IPS-15b (cell line): Measurements from ENCODE around the gene DKC1.

Experiments used
- H3K27me3 ChIP-seq: one replicate; pipeline ENCODE4 v1.6.1; 2013; ENCODE audit warnings: low read length; ENCODE audit not compliant: control insufficient read depth, insufficient read depth
- H3K36me3 ChIP-seq: one replicate; pipeline ENCODE4 v1.6.1; 2013; ENCODE audit warnings: low read length; ENCODE audit not compliant: control insufficient read depth, insufficient read depth
- H3K4me1 ChIP-seq: one replicate; pipeline ENCODE4 v1.6.1; 2013; ENCODE audit warnings: mild to moderate bottlenecking, low read length; ENCODE audit not compliant: control insufficient read depth, insufficient read depth
- H3K4me3 ChIP-seq: one replicate; pipeline ENCODE4 v1.5.1; 2013; ENCODE audit warnings: low read depth, low read length
- H3K9ac ChIP-seq: one replicate; pipeline ENCODE4 v1.6.1; 2013; ENCODE audit warnings: low read depth, mild to moderate bottlenecking, low read length
- H3K9me3 ChIP-seq: one replicate; pipeline ENCODE4 v1.6.1; 2013; ENCODE audit warnings: mild to moderate bottlenecking, low read length; ENCODE audit not compliant: control insufficient read depth, insufficient read depth

The DKC1 gene

DNA sequence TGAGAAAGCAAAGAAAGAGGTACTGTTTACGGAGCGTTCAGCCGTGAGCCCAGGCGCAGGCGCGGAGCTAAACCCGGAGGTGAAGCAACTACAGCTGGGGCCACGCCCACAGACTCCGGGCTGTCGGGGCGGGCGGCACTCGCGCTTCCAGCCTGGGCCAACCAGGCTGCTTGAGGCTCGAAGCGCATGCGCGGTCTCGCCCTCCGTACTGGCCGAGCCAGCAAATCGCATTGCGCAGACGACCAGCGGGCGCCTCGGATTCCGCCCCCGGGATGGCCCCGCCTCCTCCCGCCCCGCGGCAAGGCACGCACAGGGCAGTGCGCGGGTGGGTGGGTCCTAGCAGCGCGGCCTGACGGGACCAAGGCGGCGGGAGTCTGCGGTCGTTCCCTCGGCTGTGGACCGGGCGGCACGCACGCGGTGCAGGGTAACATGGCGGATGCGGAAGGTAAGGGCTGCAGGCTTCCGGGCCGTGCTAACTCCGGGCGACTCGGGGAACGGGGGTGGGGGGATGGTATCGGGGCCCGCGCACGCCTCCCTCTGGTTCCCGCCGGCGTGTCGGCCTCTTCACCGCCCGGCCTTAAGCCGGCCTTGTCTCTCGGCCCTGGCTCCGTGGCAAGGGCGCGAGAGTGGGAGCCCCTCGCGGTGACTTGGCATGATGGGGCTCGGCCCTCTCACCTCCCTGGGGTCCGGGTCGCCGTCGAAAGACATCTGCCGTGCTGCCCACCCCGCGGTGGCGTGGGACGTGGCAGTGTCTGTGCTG lies at the start of gene DKC1:
Gene DKC1, plus strand, starts transcription at position 328 of the 760 bp plus-strand sequence. Its CDS starts 102 bp downstream, at position 430.
- H3K4me3 ChIP-seq: peak within 1 kb of the TSS; percentile 79
- H3K27me3 ChIP-seq: no peaks in the 10 kb centered on the region
- H3K36me3 ChIP-seq: peaks cover 13% of the 10 kb centered on the region
- H3K9ac ChIP-seq: peak within 1 kb of the TSS; percentile 76
- no peaks in the 10 kb centered on the region for H3K9me3 ChIP-seq
- H3K4me1 ChIP-seq: no peaks in the 10 kb centered on the region

DNA sequence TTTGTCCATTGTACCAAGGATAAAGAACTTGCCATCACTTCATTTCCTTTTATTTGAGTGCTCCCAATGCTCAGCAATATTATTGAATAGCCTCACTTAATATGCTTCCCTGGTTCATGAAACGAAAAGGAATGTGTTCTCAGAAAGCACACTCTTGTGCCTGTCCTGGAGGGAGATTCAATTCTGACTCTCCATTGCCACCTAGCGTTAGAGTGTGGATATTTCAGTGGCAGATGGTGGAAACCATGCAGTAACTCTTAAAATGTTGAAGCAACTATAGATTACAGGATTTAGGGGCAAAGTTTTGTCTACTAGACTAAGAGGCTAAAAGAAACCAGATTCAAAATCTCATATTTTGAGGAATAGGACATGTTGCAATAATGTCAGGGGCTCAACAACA lies 47.7 kb upstream of the DKC1 start:
- H3K4me1 ChIP-seq: no peaks in the 10 kb centered on the region
- no peaks in the 10 kb centered on the region for H3K36me3 ChIP-seq
- no peak overlapping the region for H3K9ac ChIP-seq
- no peaks in the 10 kb centered on the region for H3K9me3 ChIP-seq
- H3K4me3 ChIP-seq: no peak overlapping the region
- H3K27me3 ChIP-seq: no peaks in the 10 kb centered on the region

DNA sequence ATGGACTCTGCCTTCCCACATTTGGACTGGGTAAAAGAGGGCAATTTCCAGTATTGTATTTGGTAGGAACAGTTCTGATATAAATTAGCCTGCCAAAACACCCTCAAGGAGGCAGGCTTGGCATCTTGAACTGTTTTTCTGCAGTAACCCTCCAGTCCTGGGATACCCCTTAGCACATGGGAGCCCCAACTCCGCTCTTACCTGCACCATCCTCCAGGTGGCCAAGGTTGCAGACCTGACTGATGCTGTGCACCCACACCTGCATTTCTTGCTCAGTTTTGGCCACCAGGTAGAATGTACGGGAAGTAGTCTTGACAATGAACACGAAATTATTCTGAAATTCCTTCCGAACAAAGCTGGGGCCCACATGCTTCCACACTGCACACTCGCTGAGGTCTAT lies 46.8 kb upstream of the DKC1 start:
- no peak overlapping the region for H3K4me3 ChIP-seq
- H3K9me3 ChIP-seq: peaks cover 3% of the 10 kb centered on the region
- H3K9ac ChIP-seq: no peak overlapping the region
- no peaks in the 10 kb centered on the region for H3K4me1 ChIP-seq
- no peaks in the 10 kb centered on the region for H3K36me3 ChIP-seq
- no peaks in the 10 kb centered on the region for H3K27me3 ChIP-seq

DNA sequence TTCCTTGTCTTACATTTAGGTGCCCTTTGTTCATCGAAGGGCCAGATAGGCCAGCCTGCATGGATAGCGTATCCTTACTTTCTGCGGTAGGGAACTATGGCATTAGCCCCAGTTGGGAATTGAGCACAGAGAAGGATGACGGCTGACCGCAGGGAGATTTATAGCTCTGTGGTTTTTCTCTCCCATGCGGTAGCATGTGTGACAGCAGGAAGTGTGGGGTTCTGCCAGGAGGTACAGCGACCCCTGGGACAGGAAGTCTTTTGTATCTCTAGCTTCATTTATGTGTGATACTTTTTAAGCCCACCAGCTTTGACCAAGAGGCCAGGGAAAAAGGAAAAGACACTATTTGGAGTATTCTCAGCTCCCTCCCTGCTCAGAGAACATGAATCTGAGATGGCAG lies 44.8 kb upstream of the DKC1 start:
- H3K4me1 ChIP-seq: no peaks in the 10 kb centered on the region
- H3K9ac ChIP-seq: no peak overlapping the region
- H3K36me3 ChIP-seq: no peaks in the 10 kb centered on the region
- no peak overlapping the region for H3K4me3 ChIP-seq
- H3K27me3 ChIP-seq: no peaks in the 10 kb centered on the region
- H3K9me3 ChIP-seq: peaks cover 4% of the 10 kb centered on the region

DNA sequence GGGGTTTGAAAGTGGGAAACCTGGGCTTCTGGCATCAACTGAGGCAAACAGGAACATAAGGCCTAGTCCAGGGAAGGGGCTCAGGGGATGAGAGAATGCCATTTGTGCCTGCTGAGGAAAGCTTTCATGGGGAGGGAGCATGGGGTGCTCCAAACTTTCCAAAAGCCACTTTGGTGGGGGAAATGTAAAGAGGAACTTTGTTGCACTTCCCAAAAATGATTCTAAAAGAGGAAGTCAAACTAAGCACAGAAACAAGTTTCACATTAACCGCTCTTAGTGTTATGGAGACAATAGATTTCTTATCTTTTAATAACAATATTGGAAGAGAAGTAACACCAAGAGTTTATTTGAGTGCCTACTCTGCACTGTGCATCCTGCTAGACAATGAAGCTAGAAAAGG lies 44.0 kb upstream of the DKC1 start:
- Histone ChIP-seq H3K4me3 (no peak overlapping the region), H3K36me3 (no peaks in the 10 kb centered on the region), H3K9me3 (peaks cover 4% of the 10 kb centered on the region), H3K27me3 (no peaks in the 10 kb centered on the region), H3K9ac (no peak overlapping the region), H3K4me1 (no peaks in the 10 kb centered on the region)

DNA sequence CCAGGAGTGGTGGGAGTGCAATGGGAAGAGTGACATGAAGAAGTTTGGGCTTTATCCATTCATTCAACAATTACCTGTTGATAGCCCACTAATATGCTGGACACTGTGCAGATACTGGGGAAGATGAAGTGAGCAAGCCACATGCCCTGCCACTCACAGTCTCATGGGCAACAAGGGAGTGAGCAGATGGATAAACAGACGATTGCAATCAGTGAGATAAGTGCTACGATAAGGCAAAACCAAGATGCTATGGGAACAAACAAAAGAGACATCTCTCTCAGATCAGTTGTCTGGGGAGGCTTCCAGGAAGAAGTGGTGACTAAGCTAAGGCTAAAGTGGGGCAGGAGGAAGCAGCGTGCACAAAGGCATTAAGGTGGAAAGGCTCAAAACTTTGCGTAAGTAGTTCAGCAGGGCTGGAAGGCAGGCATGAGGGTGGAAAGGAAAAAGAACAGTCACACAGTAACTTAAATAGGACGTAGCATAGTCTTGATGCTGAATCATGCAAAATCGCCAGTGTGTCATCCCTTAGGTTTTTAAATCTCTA lies 43.5 kb upstream of the DKC1 start:
- Histone ChIP-seq H3K36me3 (no peaks in the 10 kb centered on the region), H3K9ac (no peak overlapping the region), H3K4me1 (no peaks in the 10 kb centered on the region), H3K9me3 (peaks cover 4% of the 10 kb centered on the region), H3K27me3 (no peaks in the 10 kb centered on the region), H3K4me3 (no peak overlapping the region)

DNA sequence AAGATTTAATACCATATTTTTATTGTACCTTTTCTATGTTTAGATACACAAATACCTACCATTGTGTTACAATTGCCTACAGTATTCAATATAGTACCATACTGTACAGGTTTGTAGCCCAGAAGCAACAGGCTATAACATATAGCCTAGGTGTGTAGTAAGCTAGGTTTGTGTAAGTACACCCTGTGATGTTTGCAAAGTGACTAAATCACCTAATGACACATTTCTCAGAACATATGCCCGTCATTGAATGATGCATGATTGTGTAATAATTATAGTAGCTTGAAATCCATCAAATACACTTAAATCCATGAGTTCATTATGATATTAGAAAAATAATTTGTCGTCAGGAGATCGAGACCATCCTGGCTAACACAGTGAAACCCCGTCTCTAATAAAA lies 42.6 kb upstream of the DKC1 start:
- Histone ChIP-seq H3K9ac (no peak overlapping the region), H3K27me3 (no peaks in the 10 kb centered on the region)

DNA sequence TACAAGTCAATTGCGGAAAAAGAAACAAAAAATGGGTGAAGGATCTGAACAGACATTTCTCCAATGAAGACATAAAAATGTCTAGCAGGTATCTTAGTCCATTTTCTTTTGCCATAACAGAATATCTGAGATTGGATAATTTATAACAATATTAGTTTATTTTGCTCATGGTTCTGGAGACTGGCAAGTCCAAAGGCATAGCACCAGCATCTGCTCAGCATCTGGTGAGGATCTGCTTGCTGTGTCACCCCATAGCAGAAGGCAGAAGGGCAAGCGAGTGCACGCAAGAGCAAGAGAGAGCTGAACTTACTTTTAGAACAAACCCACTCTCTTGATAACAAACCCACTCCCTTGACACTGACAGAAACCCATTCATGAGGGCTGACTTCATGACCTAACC lies 41.5 kb upstream of the DKC1 start:
- peaks cover 4% of the 10 kb centered on the region for H3K9me3 ChIP-seq
- no peak overlapping the region for H3K9ac ChIP-seq
- H3K36me3 ChIP-seq: no peaks in the 10 kb centered on the region
- no peak overlapping the region for H3K4me3 ChIP-seq
- no peaks in the 10 kb centered on the region for H3K4me1 ChIP-seq
- H3K27me3 ChIP-seq: no peaks in the 10 kb centered on the region

More for the DNA sequence above, 42.6 kb upstream of the DKC1 start:
- Histone ChIP-seq H3K36me3 (no peaks in the 10 kb centered on the region), H3K4me1 (no peaks in the 10 kb centered on the region), H3K9me3 (peaks cover 4% of the 10 kb centered on the region), H3K4me3 (no peak overlapping the region)

DNA sequence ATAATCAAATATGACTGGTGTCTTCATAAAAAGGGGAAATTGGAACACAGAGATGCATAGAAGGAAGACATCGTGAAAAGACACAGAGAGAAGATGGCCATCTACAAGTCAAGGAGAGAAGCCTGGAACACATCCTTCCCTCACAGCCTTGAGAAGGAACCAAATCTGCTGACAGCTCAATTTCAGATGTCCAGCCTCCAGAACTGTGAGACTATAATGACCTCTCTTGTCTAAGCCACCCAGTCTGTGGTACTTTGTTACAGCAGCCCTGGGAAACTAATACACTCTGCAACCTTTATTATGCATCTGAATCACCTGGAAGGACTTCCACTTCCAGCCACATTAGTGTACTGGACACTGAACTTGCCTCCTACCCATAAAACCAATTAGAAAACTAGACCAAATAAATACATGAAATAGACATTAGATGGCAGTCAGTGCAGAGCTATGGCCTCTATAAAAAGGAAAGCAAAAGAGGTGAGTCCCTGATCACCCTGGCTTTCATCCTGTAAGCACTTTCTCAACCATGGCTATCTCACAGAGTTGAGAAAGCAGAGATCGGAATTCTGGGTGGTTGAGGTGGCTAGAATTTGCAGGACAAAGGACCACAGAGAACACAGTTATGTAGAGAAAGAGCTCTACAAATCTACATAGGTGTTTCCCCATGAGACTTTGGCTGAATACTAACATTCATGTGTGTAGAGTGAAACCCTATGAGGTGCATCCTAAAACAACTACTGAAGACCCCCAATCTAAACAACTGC lies 37.5 kb upstream of the DKC1 start:
- H3K4me3 ChIP-seq: no peak overlapping the region

DNA sequence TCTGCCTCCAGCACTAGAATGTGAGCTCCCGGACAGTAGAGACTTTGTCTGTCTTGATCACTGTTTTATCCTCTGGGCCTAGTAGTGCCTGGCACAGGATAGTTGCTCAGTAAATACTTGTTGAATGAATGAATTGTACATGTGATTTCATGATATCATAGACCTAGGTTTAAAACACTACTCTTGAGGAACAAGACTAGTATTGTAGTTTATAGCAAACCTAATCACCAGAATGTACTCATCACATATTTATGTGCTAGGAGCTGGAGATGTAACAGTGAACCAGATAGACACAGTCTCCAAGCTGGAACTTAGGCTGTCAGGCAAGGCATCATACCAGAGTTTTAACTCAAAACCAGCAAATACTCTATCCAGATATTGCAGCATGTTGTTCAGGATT lies 35.2 kb upstream of the DKC1 start:
- no peaks in the 10 kb centered on the region for H3K36me3 ChIP-seq
- H3K4me3 ChIP-seq: no peak overlapping the region
- no peaks in the 10 kb centered on the region for H3K4me1 ChIP-seq
- H3K9me3 ChIP-seq: no peaks in the 10 kb centered on the region
- no peaks in the 10 kb centered on the region for H3K27me3 ChIP-seq
- no peak overlapping the region for H3K9ac ChIP-seq

More for the DNA sequence above, 37.5 kb upstream of the DKC1 start:
- Histone ChIP-seq H3K9me3 (peaks cover 4% of the 10 kb centered on the region), H3K4me1 (no peaks in the 10 kb centered on the region), H3K36me3 (no peaks in the 10 kb centered on the region), H3K27me3 (no peaks in the 10 kb centered on the region), H3K9ac (no peak overlapping the region)

DNA sequence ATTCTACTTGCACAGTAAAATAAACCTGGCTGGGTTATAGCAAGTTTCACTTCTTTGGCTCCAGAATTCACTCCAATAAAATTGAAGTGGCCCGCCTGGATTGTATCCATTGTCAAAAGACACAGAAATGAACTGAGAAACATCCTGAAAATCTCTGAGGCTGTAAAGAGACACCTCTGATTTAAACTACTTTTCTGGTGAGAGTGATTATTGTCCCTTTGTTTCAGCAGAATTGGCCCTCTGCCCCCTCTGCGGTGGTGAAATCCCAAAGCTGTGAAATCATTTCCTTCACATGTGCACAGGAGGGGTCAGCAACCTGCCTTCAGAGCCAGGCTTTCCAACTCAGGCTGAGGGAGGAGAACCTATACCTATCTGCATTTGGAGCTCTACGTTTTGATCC lies 34.8 kb upstream of the DKC1 start:
- Histone ChIP-seq H3K9me3 (no peaks in the 10 kb centered on the region), H3K9ac (no peak overlapping the region), H3K4me1 (no peaks in the 10 kb centered on the region), H3K36me3 (no peaks in the 10 kb centered on the region), H3K4me3 (no peak overlapping the region), H3K27me3 (no peaks in the 10 kb centered on the region)
